HEK293 (cell line): ENCODE measurements around the gene WDR86.
A peak's percentile ranks its signal among the peaks of the same experiment; 100 is the strongest.

ENCODE experiments used
- GFI1B ChIP-seq: fragments of 450-650 bp; formaldehyde crosslinking; IDR thresholded peaks from 2 replicates; pipeline ENCODE4 v1.5.1; 2016; ENCODE audit warnings: missing biosample characterization, missing genetic modification characterization
- GLI2 ChIP-seq: fragments of 450-650 bp; formaldehyde crosslinking; IDR thresholded peaks from 2 replicates; pipeline ENCODE4; 2017; ENCODE audit warnings: missing biosample characterization, missing genetic modification characterization, low read depth, borderline replicate concordance
- HOXA7 ChIP-seq: sonication (generic); formaldehyde crosslinking; IDR thresholded peaks from 2 replicates; pipeline ENCODE4 v1.8.1; 2022; ENCODE audit warnings: missing genetic modification reagents, borderline replicate concordance
- KLF10 ChIP-seq: fragments of 450-650 bp; IDR thresholded peaks from 2 replicates; pipeline ENCODE4 v1.5.1; 2018; ENCODE audit warnings: missing biosample characterization, mild to moderate bottlenecking, missing genetic modification characterization
- RBAK ChIP-seq: fragments of 450-650 bp; formaldehyde crosslinking; IDR thresholded peaks from 2 replicates; pipeline ENCODE4 v1.5.1; 2016; ENCODE audit warnings: missing biosample characterization, missing genetic modification characterization
- SALL2 ChIP-seq: fragments of 450-650 bp; formaldehyde crosslinking; IDR thresholded peaks from 2 replicates; pipeline ENCODE4 v1.5.0; 2017; ENCODE audit warnings: missing biosample characterization, mild to moderate bottlenecking, missing genetic modification characterization, borderline replicate concordance
- YY2 ChIP-seq: fragments of 450-650 bp; formaldehyde crosslinking; IDR thresholded peaks from 2 replicates; pipeline ENCODE4 v1.5.1; 2016; ENCODE audit warnings: missing biosample characterization, missing genetic modification characterization
- ZEB2 ChIP-seq: fragments of 450-650 bp; formaldehyde crosslinking; IDR thresholded peaks from 2 replicates; pipeline ENCODE4 v1.5.1; 2016; ENCODE audit warnings: missing biosample characterization, missing genetic modification characterization
- ZNF112 ChIP-seq: fragments of 450-650 bp; formaldehyde crosslinking; IDR thresholded peaks from 2 replicates; pipeline ENCODE4 v1.5.0; 2017; ENCODE audit warnings: missing biosample characterization, missing genetic modification characterization
- ZNF211 ChIP-seq: fragments of 450-650 bp; formaldehyde crosslinking; IDR thresholded peaks from 2 replicates; pipeline ENCODE4 v1.5.1; 2016; ENCODE audit warnings: low read depth, missing biosample characterization, missing genetic modification characterization
- ZNF221 ChIP-seq: fragments of 450-650 bp; formaldehyde crosslinking; IDR thresholded peaks from 2 replicates; pipeline ENCODE4 v1.5.1; 2017; ENCODE audit warnings: missing biosample characterization, missing genetic modification characterization, borderline replicate concordance
- ZNF423 ChIP-seq: fragments of 450-650 bp; formaldehyde crosslinking; IDR thresholded peaks from 2 replicates; pipeline ENCODE4 v1.5.1; 2016; ENCODE audit warnings: missing biosample characterization, missing genetic modification characterization
- ZNF510 ChIP-seq: fragments of 450-650 bp; formaldehyde crosslinking; IDR thresholded peaks from 2 replicates; pipeline ENCODE4 v1.5.1; 2018; ENCODE audit warnings: mild to moderate bottlenecking, missing genetic modification characterization, missing biosample characterization; ENCODE audit not compliant: insufficient replicate concordance
- ZNF521 ChIP-seq: fragments of 450-650 bp; formaldehyde crosslinking; IDR thresholded peaks from 2 replicates; pipeline ENCODE4 v1.5.1; 2017; ENCODE audit warnings: missing biosample characterization, mild to moderate bottlenecking, missing genetic modification characterization
- ZNF585B ChIP-seq: fragments of 450-650 bp; formaldehyde crosslinking; IDR thresholded peaks from 2 replicates; pipeline ENCODE4 v1.5.1; 2016; ENCODE audit warnings: missing biosample characterization, missing genetic modification characterization
- ZNF624 ChIP-seq: fragments of 450-650 bp; formaldehyde crosslinking; IDR thresholded peaks from 2 replicates; pipeline ENCODE4 v1.5.1; 2017; ENCODE audit warnings: missing biosample characterization, missing genetic modification characterization
- ZNF660 ChIP-seq: fragments of 450-650 bp; IDR thresholded peaks from 2 replicates; pipeline ENCODE4 v1.5.1; 2018; ENCODE audit warnings: missing biosample characterization, mild to moderate bottlenecking, missing genetic modification characterization
- ZNF670 ChIP-seq: fragments of 450-650 bp; formaldehyde crosslinking; IDR thresholded peaks from 2 replicates; pipeline ENCODE4 v1.5.1; 2016; ENCODE audit warnings: missing biosample characterization, missing genetic modification characterization, low read depth
- ZNF777 ChIP-seq: fragments of 450-650 bp; formaldehyde crosslinking; IDR thresholded peaks from 2 replicates; pipeline ENCODE4 v1.5.1; 2017; ENCODE audit warnings: missing biosample characterization, missing genetic modification characterization, borderline replicate concordance
- ZNF791 ChIP-seq: fragments of 450-650 bp; formaldehyde crosslinking; IDR thresholded peaks from 2 replicates; pipeline ENCODE4 v1.5.1; 2016; ENCODE audit warnings: missing biosample characterization, missing genetic modification characterization
- TF ChIP-seq, protein P1 (sequence below): fragments of 450-650 bp; formaldehyde crosslinking; IDR thresholded peaks from 2 replicates; pipeline ENCODE4 v1.5.1; 2016; ENCODE audit warnings: missing biosample characterization, missing genetic modification characterization, borderline replicate concordance
- TF ChIP-seq, protein P2 (sequence below): fragments of 450-650 bp; formaldehyde crosslinking; IDR thresholded peaks from 2 replicates; pipeline ENCODE4 v1.5.1; 2016; ENCODE audit warnings: missing biosample characterization, missing genetic modification characterization
- TF ChIP-seq, protein P3 (sequence below): fragments of 450-650 bp; formaldehyde crosslinking; conservative IDR thresholded peaks from 2 replicates; pipeline ENCODE4 v1.5.1; 2016; ENCODE audit warnings: low read depth, missing biosample characterization, missing genetic modification characterization
- TF ChIP-seq, protein P4 (sequence below): fragments of 450-650 bp; formaldehyde crosslinking; IDR thresholded peaks from 2 replicates; pipeline ENCODE4 v1.5.1; 2017; ENCODE audit warnings: missing biosample characterization, missing genetic modification characterization

WDR86 gene

DNA sequence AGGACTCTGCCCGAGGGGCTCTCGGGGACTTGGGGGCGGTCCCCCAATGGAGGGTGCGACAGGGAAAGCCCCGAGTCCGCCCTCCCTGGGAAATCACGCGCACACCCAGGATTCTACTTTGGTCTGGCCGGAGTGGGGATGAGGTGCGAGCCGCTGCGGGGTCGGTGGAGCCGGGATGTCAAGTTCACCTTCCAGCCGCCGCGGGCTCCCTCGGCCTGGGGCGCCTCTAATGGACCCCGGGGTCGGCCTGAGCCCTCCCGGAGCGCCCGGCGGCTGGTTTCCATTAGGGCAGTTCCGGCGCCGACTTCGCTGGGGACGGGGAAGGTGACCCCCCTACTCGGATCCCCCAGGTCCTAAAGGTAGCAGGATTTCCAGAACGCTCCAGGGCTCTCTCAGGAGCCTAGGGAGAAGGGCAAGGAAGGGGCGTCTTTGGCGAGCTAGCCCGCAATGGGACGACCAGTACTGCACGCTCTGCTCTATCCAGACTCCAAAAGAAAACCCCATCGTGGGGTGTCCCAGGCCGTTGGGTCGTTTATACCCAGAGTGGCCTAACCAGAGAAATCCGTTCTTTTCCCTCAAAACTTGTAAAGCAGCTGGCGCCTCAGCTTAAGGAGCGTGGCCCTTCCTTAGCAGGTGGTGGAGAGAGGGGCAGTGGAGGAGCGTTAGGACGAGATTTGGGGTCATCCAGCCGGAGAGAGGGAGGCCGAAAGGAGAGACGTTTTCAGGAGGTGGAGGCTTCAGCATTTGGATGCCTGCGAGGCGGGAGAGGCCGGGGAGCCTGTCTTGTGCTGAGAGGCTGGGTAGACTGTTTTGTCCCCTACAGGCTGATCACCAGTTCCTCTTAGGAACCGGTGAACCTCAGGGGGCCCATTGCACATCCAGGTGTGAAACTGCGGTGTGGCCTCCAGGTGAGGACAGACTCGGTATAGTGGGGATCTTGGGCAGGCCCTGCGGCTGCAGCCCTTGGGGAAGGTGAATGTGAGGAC, 860 bp upstream of the WDR86 start (continued):
- TF ChIP-seq, protein P1, sequence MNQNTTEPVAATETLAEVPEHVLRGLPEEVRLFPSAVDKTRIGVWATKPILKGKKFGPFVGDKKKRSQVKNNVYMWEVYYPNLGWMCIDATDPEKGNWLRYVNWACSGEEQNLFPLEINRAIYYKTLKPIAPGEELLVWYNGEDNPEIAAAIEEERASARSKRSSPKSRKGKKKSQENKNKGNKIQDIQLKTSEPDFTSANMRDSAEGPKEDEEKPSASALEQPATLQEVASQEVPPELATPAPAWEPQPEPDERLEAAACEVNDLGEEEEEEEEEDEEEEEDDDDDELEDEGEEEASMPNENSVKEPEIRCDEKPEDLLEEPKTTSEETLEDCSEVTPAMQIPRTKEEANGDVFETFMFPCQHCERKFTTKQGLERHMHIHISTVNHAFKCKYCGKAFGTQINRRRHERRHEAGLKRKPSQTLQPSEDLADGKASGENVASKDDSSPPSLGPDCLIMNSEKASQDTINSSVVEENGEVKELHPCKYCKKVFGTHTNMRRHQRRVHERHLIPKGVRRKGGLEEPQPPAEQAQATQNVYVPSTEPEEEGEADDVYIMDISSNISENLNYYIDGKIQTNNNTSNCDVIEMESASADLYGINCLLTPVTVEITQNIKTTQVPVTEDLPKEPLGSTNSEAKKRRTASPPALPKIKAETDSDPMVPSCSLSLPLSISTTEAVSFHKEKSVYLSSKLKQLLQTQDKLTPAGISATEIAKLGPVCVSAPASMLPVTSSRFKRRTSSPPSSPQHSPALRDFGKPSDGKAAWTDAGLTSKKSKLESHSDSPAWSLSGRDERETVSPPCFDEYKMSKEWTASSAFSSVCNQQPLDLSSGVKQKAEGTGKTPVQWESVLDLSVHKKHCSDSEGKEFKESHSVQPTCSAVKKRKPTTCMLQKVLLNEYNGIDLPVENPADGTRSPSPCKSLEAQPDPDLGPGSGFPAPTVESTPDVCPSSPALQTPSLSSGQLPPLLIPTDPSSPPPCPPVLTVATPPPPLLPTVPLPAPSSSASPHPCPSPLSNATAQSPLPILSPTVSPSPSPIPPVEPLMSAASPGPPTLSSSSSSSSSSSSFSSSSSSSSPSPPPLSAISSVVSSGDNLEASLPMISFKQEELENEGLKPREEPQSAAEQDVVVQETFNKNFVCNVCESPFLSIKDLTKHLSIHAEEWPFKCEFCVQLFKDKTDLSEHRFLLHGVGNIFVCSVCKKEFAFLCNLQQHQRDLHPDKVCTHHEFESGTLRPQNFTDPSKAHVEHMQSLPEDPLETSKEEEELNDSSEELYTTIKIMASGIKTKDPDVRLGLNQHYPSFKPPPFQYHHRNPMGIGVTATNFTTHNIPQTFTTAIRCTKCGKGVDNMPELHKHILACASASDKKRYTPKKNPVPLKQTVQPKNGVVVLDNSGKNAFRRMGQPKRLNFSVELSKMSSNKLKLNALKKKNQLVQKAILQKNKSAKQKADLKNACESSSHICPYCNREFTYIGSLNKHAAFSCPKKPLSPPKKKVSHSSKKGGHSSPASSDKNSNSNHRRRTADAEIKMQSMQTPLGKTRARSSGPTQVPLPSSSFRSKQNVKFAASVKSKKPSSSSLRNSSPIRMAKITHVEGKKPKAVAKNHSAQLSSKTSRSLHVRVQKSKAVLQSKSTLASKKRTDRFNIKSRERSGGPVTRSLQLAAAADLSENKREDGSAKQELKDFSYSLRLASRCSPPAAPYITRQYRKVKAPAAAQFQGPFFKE (tag by site-specific recombination) = no peak
- TF ChIP-seq, protein P2, sequence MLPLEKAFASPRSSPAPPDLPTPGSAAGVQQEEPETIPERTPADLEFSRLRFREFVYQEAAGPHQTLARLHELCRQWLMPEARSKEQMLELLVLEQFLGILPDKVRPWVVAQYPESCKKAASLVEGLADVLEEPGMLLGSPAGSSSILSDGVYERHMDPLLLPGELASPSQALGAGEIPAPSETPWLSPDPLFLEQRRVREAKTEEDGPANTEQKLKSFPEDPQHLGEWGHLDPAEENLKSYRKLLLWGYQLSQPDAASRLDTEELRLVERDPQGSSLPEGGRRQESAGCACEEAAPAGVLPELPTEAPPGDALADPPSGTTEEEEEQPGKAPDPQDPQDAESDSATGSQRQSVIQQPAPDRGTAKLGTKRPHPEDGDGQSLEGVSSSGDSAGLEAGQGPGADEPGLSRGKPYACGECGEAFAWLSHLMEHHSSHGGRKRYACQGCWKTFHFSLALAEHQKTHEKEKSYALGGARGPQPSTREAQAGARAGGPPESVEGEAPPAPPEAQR (tag by site-specific recombination) = no peak
- peak; percentile 96 for TF ChIP-seq ZNF423
- no peak for TF ChIP-seq YY2 (tag by site-specific recombination)
- TF ChIP-seq GFI1B (tag by site-specific recombination) = no peak
- TF ChIP-seq SALL2 (tag by site-specific recombination) = no peak
- TF ChIP-seq ZNF112 (tag by site-specific recombination) = no peak
- no peak for TF ChIP-seq ZNF521 (tag by site-specific recombination)
- no peak for TF ChIP-seq ZNF585B
- TF ChIP-seq, protein P3, sequence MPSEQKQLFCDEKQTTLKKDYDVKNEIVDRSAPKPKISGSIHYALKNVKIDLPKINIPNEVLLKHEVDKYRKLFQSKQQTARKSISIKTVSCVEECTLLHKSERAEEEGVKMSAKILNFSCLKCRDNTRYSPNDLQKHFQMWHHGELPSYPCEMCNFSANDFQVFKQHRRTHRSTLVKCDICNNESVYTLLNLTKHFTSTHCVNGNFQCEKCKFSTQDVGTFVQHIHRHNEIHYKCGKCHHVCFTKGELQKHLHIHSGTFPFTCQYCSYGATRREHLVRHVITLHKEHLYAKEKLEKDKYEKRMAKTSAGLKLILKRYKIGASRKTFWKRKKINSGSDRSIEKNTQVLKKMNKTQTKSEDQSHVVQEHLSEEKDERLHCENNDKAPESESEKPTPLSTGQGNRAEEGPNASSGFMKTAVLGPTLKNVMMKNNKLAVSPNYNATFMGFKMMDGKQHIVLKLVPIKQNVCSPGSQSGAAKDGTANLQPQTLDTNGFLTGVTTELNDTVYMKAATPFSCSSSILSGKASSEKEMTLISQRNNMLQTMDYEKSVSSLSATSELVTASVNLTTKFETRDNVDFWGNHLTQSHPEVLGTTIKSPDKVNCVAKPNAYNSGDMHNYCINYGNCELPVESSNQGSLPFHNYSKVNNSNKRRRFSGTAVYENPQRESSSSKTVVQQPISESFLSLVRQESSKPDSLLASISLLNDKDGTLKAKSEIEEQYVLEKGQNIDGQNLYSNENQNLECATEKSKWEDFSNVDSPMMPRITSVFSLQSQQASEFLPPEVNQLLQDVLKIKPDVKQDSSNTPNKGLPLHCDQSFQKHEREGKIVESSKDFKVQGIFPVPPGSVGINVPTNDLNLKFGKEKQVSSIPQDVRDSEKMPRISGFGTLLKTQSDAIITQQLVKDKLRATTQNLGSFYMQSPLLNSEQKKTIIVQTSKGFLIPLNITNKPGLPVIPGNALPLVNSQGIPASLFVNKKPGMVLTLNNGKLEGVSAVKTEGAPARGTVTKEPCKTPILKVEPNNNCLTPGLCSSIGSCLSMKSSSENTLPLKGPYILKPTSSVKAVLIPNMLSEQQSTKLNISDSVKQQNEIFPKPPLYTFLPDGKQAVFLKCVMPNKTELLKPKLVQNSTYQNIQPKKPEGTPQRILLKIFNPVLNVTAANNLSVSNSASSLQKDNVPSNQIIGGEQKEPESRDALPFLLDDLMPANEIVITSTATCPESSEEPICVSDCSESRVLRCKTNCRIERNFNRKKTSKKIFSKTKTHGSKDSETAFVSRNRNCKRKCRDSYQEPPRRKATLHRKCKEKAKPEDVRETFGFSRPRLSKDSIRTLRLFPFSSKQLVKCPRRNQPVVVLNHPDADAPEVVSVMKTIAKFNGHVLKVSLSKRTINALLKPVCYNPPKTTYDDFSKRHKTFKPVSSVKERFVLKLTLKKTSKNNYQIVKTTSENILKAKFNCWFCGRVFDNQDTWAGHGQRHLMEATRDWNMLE (tag by site-specific recombination) = no peak
- TF ChIP-seq ZNF777 (tag by site-specific recombination) = no peak
- no peak for TF ChIP-seq ZNF670 (tag by site-specific recombination)
- no peak for TF ChIP-seq ZNF221
- no peak for TF ChIP-seq GLI2 (tag by site-specific recombination)
- TF ChIP-seq HOXA7 (CRISPR knock-in tag) = no peak
- TF ChIP-seq ZNF211 (tag by site-specific recombination) = no peak
- no peak for TF ChIP-seq ZEB2
- no peak for TF ChIP-seq ZNF510
- no peak for TF ChIP-seq ZNF791 (tag by site-specific recombination)
- TF ChIP-seq KLF10 (tag by site-specific recombination) = no peak
- peak; percentile 55; the same call in 1 of the 2 replicates for TF ChIP-seq ZNF660 (tag by site-specific recombination)
- TF ChIP-seq, protein P4, sequence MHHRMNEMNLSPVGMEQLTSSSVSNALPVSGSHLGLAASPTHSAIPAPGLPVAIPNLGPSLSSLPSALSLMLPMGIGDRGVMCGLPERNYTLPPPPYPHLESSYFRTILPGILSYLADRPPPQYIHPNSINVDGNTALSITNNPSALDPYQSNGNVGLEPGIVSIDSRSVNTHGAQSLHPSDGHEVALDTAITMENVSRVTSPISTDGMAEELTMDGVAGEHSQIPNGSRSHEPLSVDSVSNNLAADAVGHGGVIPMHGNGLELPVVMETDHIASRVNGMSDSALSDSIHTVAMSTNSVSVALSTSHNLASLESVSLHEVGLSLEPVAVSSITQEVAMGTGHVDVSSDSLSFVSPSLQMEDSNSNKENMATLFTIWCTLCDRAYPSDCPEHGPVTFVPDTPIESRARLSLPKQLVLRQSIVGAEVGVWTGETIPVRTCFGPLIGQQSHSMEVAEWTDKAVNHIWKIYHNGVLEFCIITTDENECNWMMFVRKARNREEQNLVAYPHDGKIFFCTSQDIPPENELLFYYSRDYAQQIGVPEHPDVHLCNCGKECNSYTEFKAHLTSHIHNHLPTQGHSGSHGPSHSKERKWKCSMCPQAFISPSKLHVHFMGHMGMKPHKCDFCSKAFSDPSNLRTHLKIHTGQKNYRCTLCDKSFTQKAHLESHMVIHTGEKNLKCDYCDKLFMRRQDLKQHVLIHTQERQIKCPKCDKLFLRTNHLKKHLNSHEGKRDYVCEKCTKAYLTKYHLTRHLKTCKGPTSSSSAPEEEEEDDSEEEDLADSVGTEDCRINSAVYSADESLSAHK = no peak
- TF ChIP-seq RBAK = no peak
- no peak for TF ChIP-seq ZNF624
